HL-60/S4 treated with retinoic acid at 250 ng/mL for 4 days and 3 days (cell line): Measurements from ENCODE around the gene CHI3L2.
"Not testable (repeated sequence)": the region's sequence is repeated elsewhere in the genome, so short reads cannot be mapped to it uniquely, and the experiment has no call there.

Experiments used
- in situ Hi-C: fragments of 300-500 bp; cut with MboI; formaldehyde crosslinking; loops from 2 replicates; pipeline ENCODE4 v1.7.0; 2022; ENCODE audit warnings: low sequenced_read_pairs

CHI3L2 gene

DNA sequence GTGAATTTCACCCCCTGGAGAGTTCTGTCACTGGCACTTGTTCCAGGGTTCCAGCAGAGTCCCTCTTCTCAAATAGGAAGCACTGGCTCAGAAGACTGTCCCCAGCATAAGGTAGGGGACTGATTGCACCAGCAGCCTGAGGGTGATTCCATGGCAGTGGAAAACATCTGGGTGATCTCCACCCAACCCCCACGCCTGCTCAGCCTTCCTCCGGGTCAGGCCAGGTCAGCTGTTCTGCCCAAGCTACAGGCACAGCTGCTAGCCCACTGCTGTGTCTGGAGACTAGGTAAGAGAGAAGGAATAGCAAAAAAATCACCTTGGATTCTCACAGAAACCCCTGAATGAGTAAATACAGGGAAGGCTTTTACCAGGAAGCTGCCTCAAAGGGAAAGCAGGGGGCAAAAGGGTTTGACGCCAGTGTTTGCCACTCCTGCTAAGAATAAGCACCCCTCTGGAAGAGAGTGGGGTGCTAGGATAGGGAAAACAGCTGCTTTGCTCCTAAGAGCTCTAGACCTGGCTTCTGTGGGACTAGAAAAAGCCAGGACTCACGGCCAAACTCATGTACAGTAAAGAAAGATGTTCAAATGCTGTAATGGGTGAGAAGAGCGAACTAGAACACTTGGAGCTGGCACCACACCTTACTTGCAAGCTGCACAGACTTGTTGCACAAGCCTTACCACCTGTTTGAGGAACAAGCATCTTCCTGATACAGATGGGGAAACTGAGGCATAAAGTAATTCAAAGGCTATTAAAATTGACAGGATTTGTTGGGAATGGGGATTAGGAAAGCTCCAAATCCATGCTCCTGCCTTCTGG lies 26.0 kb upstream of the CHI3L2 start:
- in situ Hi-C loops = no loop called here

GRCh38 chr1:111202366-111202706 lies 25.2 kb upstream of the CHI3L2 start:
- in situ Hi-C loops = no loop called here

DNA sequence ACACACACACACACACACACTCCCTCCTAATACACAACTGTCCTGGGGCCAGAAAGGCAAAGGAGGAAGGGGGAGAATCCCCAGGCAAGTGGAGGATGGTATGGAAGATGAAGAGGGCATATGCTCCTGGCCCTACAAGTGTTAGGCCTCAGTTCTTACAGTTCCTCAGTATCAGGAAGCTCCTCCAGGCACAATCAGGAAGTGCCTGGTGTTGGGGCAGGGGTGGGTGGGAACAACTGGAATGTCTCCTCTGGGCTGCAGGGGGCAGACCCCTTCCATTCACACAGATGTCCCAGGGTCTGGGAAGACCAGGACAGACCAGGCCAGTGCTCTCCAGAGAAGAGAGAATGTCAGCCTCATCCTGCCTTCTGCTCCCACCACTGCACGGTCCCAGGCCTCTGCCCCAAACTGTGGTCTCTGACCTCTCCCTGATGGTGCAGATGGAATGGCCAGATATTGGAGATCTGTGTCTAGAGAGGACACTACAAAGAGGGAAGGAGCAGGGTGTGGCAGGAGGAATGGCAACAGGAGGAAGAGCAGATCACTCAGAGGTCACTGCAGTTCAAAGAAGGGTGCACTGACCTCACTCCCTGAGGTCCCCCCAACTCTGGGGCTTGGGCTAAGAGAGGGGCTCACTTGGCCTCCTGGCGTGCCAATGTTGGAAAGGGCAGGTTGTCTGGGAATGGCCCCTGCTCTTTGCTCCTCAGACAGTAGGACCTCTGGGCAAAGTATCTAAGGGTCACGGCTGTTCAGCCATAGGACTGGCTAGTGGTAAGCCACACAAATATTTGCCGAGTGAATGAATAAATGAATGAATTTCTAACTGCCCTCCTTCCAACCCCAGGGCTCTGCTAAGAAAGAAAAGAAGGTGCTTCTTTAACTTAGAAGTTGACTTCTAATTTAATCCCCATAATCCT lies 24.5 kb upstream of the CHI3L2 start:
- in situ Hi-C loops = no loop called here

- in situ Hi-C loops = no loop called here
Observed at GRCh38 chr1:111203681-111204200, 23.8 kb upstream of the CHI3L2 start.

GRCh38 chr1:111204201-111204982 lies 23.1 kb upstream of the CHI3L2 start:
- in situ Hi-C loops = no loop called here

DNA sequence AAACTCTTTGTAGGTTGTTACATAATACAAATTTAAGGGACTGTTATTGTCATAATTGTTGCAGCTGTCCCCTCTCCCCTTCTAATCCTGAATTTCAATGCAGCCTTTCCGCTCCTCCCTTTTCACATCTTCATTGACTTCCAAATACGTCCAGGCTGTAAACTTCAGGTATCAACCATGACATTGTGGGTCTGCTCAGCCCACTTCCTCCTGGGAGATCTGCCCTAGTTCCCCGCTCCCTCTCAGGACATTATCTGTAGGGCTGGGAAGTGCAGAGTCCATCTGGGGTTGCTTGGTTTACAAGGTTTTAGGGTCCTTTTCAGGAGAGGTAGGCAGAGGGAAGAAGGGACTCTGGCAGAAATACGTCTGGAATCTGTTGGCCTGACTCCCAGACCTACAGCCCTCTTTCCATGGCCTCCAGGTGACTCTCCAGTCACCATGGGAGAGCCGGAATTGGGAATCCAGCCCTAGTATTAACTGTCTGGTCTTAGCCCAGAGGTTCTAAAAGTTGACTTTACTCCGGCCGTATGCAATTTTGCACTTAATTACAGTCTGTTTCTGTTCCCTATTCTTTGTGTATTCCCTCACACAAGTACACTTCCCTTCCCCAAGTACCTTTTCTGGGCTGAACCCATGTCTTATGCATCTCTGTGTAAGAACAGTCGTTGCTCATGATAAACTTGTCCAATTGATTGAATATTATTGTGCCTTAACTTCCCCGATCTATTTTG lies 22.4 kb upstream of the CHI3L2 start:
- in situ Hi-C loops = no loop called here

DNA sequence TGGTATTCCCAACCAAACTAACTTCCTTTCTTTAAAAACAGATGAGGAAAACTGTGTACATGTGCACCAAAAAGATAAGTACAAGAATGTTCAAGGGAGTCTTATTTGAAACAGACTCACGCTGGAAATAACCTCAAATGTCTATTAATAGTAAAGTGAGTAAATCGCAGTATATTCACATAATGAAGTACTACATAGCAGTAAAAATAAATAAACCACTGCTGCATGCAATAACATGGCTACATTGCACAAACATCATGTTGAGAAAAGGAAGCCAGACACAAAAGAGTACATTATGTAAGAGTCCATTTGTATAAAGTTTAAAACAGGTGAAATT lies 21.8 kb upstream of the CHI3L2 start:
- in situ Hi-C loops = no loop called here

GRCh38 chr1:111208921-111209320 lies 18.6 kb upstream of the CHI3L2 start:
- in situ Hi-C loops = no loop called here

- in situ Hi-C loops = no loop called here
Observed at GRCh38 chr1:111209622-111210021, 17.9 kb upstream of the CHI3L2 start.

DNA sequence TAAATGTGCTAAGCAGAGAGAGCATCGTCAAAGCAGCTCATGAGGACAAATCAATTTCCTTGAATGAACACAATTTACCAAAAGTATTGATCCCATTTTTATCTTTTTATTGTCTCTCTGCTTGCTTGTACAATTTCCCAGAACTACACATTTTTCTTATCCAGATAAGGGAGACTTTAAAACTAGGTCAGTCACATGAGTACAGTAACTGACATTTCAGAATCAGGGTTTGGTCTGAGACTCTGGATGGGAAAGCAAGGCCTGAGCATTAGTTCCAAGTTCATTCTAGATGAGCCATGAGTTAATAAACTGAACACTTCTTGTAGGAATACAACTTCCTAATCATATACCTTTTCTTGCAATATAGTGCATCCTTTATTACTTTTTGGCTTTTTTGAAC lies 15.6 kb upstream of the CHI3L2 start:
- in situ Hi-C loops = no loop called here

GRCh38 chr1:111212634-111213335 lies 14.7 kb upstream of the CHI3L2 start:
- in situ Hi-C loops = no loop called here

GRCh38 chr1:111213412-111213811 lies 14.1 kb upstream of the CHI3L2 start:
- in situ Hi-C loops = no loop called here

DNA sequence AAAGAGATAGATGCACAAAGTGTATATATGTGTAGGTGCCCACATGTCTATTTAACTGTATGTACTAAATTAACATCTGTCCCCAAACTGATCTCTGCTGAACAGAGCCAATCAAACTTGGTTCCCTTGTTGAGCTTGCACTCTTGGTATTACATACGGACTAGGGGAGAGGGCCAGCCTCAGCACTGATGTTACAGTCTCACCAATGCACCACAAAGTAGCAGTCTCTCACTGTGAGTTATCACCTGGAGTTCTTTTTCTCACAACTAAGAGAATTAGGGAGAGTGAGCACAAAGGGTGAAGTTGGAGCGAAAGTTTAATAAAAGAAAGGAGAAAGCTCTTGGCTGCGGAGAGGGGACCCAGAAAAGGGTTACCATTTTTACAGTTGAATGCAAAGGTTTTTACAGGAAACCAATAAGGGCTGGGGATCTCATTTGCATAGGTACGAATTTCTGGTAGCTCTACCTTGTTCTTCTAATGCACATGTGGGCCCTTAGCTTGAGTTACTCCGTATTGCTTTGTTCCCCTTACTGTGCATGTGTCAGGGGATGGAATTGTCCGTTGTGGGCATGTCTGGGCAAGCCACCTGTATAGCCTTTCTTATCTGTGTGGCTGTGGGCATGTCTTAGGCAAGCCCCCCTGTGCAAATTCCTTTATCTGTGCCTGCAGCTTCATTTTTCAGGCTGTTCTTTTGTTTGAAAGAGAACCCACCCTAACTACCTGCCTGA lies 13.3 kb upstream of the CHI3L2 start:
- in situ Hi-C loops = no loop called here

GRCh38 chr1:111214884-111215283 lies 12.6 kb upstream of the CHI3L2 start:
- in situ Hi-C loops = no loop called here

DNA sequence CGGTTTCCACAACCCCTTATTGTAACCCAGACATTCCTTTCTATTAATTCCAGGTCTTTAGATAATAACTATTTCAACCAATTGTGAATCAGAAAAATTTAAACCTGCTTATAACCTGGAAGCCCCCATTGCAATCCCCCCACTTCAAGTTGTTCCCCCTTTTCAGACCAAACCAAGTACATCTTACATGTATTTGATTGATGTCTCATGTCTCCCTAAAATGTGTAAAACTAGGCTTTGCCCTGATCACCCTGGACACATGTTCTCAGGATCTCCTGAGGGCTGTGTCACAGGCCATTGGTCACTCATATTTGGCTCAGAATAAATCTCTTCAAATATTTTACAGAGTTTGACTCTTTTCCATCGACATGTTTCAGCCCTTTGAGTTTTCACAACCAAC lies 12.2 kb upstream of the CHI3L2 start:
- in situ Hi-C loops = not testable (repeated sequence)

- in situ Hi-C loops = no loop called here
Observed at GRCh38 chr1:111216751-111217150, 10.8 kb upstream of the CHI3L2 start.

DNA sequence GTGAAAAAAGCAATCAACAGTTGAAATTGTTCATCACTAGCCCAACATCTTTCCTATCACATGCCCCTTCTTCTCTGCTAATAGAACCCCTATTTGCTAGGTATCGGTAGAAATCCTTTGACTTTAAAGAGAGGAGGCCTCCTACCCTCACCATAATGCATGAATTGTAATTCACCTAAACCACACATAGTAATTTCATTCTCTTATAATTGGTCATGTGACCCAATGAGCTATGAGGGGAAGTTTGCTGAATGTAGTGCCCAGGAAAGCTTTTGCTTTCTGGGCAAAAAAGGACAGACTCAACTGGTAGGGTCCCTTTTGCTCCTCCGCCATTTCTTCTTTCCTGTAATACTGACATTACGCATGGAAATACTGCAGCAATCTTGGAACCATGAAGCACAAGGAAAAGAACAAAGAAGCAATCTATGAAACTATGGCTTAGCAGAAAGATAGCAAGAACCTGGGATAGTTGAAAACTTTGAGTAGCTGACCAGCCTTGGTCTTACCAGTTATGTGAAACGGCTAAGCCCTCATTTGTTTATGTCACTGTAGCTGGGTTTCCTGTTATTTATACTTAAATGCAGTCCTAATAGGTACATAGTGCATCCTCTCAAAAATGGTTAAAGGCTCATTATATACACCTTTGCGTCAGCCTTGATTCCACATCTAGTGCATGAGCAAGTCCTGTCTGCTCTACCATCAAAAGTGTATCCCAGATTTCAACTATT lies 10.2 kb upstream of the CHI3L2 start:
- in situ Hi-C loops = no loop called here

DNA sequence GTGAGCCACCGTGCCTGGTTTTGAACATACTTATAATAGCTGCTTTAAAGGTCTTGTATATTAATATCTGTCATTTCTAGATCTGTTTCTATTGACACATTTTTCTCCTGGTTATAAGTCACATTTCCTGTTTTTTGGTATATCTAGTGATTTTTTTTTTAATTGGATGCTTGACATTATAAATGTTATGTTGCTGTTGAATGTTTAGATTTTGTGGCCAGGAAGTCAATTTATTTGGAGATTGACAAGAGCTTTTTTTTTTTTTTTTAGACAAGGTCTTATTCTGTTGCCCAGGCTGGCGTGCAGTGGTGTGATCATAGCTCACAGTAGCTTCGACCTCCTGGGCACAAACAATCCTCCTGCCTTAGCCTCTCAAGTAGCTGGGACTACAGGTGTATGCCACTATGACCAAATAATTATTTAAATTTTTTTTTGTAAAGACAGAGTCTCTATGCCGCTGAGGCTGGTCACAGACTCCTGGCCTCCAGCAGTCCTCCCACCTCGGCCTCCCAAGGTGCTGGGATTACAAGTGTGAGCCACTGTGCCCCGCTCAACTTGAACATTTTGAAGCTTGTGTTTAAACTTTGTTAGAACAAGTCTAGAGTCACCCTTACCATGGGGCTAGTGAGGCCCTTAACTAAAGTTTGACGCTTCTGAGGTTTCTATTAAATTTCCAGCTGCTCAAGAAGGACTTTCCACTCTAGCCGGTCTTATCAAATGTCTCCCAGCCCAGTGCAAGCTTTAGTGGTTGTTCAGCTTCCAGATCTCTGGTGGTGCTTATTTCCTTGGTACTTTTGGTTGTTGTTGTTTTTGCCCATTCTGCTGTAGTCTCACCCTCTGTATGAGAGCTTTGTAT lies 8.6 kb upstream of the CHI3L2 start:
- in situ Hi-C loops = no loop called here
